ENCODE results near the gene GPRC5D.
A peak's percentile ranks its signal among the peaks of the same experiment; 100 is the strongest.

GPRC5D gene

DNA sequence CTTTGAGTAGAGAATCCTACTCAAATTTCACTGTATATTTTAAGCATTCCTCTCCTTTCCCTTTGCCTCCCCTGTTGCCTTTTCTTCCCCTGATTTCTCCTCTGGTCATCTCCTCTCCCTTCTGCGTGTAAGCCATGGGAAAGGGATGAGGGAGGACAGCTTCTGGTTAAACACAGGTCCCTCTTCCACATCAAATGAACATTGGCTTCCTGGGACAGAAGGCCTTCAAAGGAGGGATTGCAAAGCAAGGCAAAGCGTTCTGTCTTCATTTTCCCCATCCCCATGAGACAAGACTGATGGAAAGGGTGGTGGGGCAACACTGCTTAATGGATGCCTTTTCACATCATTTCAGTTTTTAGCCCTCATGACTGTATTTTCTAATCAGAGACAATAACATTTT, 34.5 kb downstream of the GPRC5D start:
- no peak overlapping the region for H2AFZ ChIP-seq
- TF ChIP-seq, protein P1, sequence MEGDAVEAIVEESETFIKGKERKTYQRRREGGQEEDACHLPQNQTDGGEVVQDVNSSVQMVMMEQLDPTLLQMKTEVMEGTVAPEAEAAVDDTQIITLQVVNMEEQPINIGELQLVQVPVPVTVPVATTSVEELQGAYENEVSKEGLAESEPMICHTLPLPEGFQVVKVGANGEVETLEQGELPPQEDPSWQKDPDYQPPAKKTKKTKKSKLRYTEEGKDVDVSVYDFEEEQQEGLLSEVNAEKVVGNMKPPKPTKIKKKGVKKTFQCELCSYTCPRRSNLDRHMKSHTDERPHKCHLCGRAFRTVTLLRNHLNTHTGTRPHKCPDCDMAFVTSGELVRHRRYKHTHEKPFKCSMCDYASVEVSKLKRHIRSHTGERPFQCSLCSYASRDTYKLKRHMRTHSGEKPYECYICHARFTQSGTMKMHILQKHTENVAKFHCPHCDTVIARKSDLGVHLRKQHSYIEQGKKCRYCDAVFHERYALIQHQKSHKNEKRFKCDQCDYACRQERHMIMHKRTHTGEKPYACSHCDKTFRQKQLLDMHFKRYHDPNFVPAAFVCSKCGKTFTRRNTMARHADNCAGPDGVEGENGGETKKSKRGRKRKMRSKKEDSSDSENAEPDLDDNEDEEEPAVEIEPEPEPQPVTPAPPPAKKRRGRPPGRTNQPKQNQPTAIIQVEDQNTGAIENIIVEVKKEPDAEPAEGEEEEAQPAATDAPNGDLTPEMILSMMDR (IDR thresholded peaks at IDR 0.05): no peak
- H3K4me1 ChIP-seq: no peaks in the 10 kb centered on the region
- H3K9me3 ChIP-seq (ENCODE audit: control insufficient read depth, low read length): no peaks in the 10 kb centered on the region
- no peak overlapping the region for H3K27ac ChIP-seq
- H3K9ac ChIP-seq: no peak overlapping the region
- H3K27me3 ChIP-seq (ENCODE audit: control insufficient read depth, insufficient read depth, low read length): no peaks in the 10 kb centered on the region
- H3K4me3 ChIP-seq (ENCODE audit: low read depth, low read length): no peak overlapping the region
- H3K36me3 ChIP-seq (ENCODE audit: control insufficient read depth, insufficient read depth, low read length): no peaks in the 10 kb centered on the region
- H3K79me2 ChIP-seq: no peaks in the 10 kb centered on the region
- H3K4me2 ChIP-seq (ENCODE audit: low read length): no peak overlapping the region

DNA sequence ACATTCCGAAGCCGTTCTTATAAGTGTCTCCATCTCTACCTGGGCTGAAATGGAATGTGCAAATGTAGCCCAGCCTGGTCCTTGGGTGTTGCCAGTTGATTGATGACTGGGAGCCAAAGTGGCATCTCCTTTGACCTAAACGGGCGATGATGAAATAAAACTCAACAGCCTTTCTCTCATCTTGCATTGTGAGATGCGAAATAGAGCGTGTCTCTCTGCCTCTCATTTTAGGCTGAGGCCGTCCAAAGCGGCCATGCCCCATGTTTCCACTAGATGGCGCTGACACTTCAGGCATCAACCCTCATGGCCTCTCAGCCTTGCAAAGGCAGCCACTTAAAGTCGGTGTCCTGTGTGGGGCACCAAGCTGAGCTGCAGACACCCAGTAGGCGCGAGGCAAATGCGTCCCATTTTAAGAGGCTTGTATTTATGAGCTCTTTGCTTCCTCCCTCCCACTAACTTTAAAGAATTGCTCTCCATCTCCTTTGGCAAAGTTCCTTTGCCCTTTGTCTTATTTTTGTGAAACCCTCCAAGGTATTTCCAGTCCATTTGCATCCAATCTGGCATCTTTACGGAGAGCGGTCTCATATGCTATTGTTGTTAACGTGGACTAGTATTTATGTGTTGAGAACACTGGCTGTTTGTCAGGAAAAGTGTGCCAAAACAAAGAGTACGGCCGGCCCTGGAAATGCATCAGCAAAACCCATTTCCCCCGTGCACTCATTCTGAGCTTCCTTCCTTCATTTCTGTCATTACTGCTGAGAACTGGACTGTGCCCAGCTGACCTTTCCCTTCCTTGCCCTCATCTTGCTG, 35.6 kb downstream of the GPRC5D start:
- H2AFZ ChIP-seq: peak overlapping the region; percentile 47
- H3K9me3 ChIP-seq (ENCODE audit: control insufficient read depth, low read length): no peaks in the 10 kb centered on the region
- H3K4me3 ChIP-seq (ENCODE audit: low read depth, low read length): peak overlapping the region; percentile 15
- TF ChIP-seq, protein P1 (IDR thresholded peaks at IDR 0.05): peak; percentile 98
- H3K4me1 ChIP-seq: no peaks in the 10 kb centered on the region
- H3K36me3 ChIP-seq (ENCODE audit: control insufficient read depth, insufficient read depth, low read length): no peaks in the 10 kb centered on the region
- H3K27ac ChIP-seq: no peak overlapping the region
- no peaks in the 10 kb centered on the region for H3K79me2 ChIP-seq
- peak overlapping the region; percentile 23 for H3K4me2 ChIP-seq (ENCODE audit: low read length)
- no peaks in the 10 kb centered on the region for H3K27me3 ChIP-seq (ENCODE audit: control insufficient read depth, insufficient read depth, low read length)
- H3K9ac ChIP-seq: no peak overlapping the region

DNA sequence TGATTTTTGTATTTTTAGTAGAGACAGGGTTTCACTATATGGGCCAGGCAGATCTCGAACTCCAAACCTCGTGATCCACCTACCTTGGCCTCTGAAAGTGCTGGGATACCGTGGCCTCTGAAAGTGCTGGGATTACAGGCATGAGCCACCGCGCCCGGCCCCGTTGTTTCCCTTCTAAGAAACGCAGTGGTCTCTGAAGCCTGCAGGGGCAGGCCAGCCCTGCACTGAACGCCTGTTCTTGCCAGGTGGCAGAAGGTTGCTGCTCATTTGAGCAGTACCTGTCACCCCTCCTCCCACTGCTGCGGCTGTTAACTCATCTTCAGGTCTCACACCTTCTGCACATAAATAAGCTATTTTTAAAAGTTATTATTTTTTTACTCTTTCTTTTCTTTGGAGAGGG, 36.3 kb downstream of the GPRC5D start:
- no peak overlapping the region for H3K27ac ChIP-seq

DNA sequence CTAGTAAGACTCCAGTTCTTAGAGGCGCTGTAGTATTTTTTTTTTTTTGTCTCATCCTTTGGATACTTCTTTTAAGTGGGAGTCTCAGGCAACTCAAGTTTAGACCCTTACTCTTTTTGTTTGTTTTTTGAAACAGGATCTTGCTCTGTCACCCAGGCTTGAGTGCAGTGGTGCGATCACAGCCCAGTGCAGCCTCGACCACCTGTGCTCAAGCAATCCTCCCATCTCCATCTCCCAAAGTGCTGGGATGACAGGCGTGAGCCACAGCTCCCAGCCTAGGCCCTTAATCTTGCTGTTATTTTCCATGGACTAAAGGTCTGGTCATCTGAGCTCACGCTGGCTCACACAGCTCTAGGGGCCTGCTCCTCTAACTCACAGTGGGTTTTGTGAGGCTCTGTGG, 39.3 kb downstream of the GPRC5D start:
- TF ChIP-seq, protein P1 (IDR thresholded peaks at IDR 0.05): no peak
- Histone ChIP-seq H2AFZ (no peak overlapping the region), H3K4me1 (no peaks in the 10 kb centered on the region), H3K4me2 (ENCODE audit: low read length) (no peak overlapping the region), H3K4me3 (ENCODE audit: low read depth, low read length) (no peak overlapping the region), H3K9me3 (ENCODE audit: control insufficient read depth, low read length) (no peaks in the 10 kb centered on the region), H3K9ac (no peak overlapping the region), H3K79me2 (no peaks in the 10 kb centered on the region), H3K27me3 (ENCODE audit: control insufficient read depth, insufficient read depth, low read length) (no peaks in the 10 kb centered on the region), H3K27ac (no peak overlapping the region), H3K36me3 (ENCODE audit: control insufficient read depth, insufficient read depth, low read length) (no peaks in the 10 kb centered on the region)

More for the DNA sequence above, 36.3 kb downstream of the GPRC5D start:
- H3K36me3 ChIP-seq (ENCODE audit: control insufficient read depth, insufficient read depth, low read length): no peaks in the 10 kb centered on the region
- H3K4me1 ChIP-seq: no peaks in the 10 kb centered on the region
- TF ChIP-seq, protein P1 (IDR thresholded peaks at IDR 0.05): no peak
- no peak overlapping the region for H3K9ac ChIP-seq
- no peaks in the 10 kb centered on the region for H3K79me2 ChIP-seq
- no peak overlapping the region for H3K4me3 ChIP-seq (ENCODE audit: low read depth, low read length)
- no peak overlapping the region for H2AFZ ChIP-seq
- H3K9me3 ChIP-seq (ENCODE audit: control insufficient read depth, low read length): no peaks in the 10 kb centered on the region
- no peak overlapping the region for H3K4me2 ChIP-seq (ENCODE audit: low read length)
- no peaks in the 10 kb centered on the region for H3K27me3 ChIP-seq (ENCODE audit: control insufficient read depth, insufficient read depth, low read length)

DNA sequence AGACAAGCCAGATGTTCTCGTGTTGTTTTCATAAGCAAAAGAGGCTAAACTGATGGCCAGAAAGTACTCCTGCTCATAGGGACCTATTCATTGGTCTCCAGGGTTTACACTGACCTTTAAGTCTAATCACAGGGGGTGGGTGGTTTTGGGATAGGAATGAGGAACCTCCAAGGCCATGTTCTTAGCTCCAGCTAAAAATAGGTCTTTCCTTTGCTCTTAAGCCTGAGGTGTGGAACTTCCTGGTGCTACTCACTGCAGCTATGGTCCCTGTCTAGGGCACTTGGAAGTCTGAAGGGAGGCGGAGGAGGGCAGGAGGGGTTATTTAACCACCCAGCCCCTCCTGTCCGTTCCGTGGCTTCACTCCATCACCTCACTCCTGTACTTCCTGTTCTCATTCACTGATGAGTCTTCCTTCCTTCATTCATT, 42.0 kb downstream of the GPRC5D start:
- H3K27me3 ChIP-seq (ENCODE audit: control insufficient read depth, insufficient read depth, low read length): no peaks in the 10 kb centered on the region
- TF ChIP-seq, protein P1 (IDR thresholded peaks at IDR 0.05): no peak
- H3K9me3 ChIP-seq (ENCODE audit: control insufficient read depth, low read length): no peaks in the 10 kb centered on the region
- no peak overlapping the region for H2AFZ ChIP-seq
- H3K4me3 ChIP-seq (ENCODE audit: low read depth, low read length): no peak overlapping the region
- H3K79me2 ChIP-seq: no peaks in the 10 kb centered on the region
- no peak overlapping the region for H3K27ac ChIP-seq
- no peak overlapping the region for H3K4me2 ChIP-seq (ENCODE audit: low read length)
- no peaks in the 10 kb centered on the region for H3K36me3 ChIP-seq (ENCODE audit: control insufficient read depth, insufficient read depth, low read length)
- no peak overlapping the region for H3K9ac ChIP-seq
- H3K4me1 ChIP-seq: no peaks in the 10 kb centered on the region

All from parathyroid adenoma (tissue), 2 donors.